ENCODE measurements around the gene RBM4B.

RBM4B gene

GRCh38 chr11:66693356-66694055, 15.8 kb upstream of the RBM4B start:
- Histone ChIP-seq H3K4me2 (ENCODE audit: low read length) (no peak overlapping the region), H3K36me3 (ENCODE audit: control insufficient read depth, insufficient read depth, low read length) (no peaks in the 10 kb centered on the region), H3K9ac (no peak overlapping the region), H2AFZ (no peak overlapping the region), H3K27me3 (ENCODE audit: control insufficient read depth, insufficient read depth, low read length) (no peaks in the 10 kb centered on the region), H3K27ac (no peak overlapping the region), H3K79me2 (no peaks in the 10 kb centered on the region), H3K9me3 (ENCODE audit: control insufficient read depth, low read length) (no peaks in the 10 kb centered on the region), H3K4me1 (no peaks in the 10 kb centered on the region), H3K4me3 (ENCODE audit: low read depth, low read length) (no peak overlapping the region)
- no peak for TF ChIP-seq CTCF (IDR thresholded peaks at IDR 0.05)

GRCh38 chr11:66692871-66693331, 15.2 kb upstream of the RBM4B start:
- Histone ChIP-seq H3K27ac (no peak overlapping the region), H3K4me3 (ENCODE audit: low read depth, low read length) (no peak overlapping the region), H3K27me3 (ENCODE audit: control insufficient read depth, insufficient read depth, low read length) (no peaks in the 10 kb centered on the region), H3K79me2 (no peaks in the 10 kb centered on the region), H3K4me1 (no peaks in the 10 kb centered on the region), H3K36me3 (ENCODE audit: control insufficient read depth, insufficient read depth, low read length) (no peaks in the 10 kb centered on the region), H2AFZ (no peak overlapping the region), H3K9me3 (ENCODE audit: control insufficient read depth, low read length) (no peaks in the 10 kb centered on the region), H3K4me2 (ENCODE audit: low read length) (no peak overlapping the region), H3K9ac (no peak overlapping the region)
- TF ChIP-seq CTCF (IDR thresholded peaks at IDR 0.05), result no peak

- Histone ChIP-seq H3K9ac (no peak overlapping the region), H3K36me3 (ENCODE audit: control insufficient read depth, insufficient read depth, low read length) (no peaks in the 10 kb centered on the region), H3K79me2 (no peaks in the 10 kb centered on the region), H3K27me3 (ENCODE audit: control insufficient read depth, insufficient read depth, low read length) (no peaks in the 10 kb centered on the region), H3K9me3 (ENCODE audit: control insufficient read depth, low read length) (no peaks in the 10 kb centered on the region), H3K27ac (no peak overlapping the region), H3K4me2 (ENCODE audit: low read length) (no peak overlapping the region), H3K4me1 (no peaks in the 10 kb centered on the region), H2AFZ (no peak overlapping the region), H3K4me3 (ENCODE audit: low read depth, low read length) (no peak overlapping the region)
- TF ChIP-seq CTCF (IDR thresholded peaks at IDR 0.05), result no peak
Observed at GRCh38 chr11:66692446-66692845, 14.8 kb upstream of the RBM4B start.

GRCh38 chr11:66691311-66691980, 13.8 kb upstream of the RBM4B start:
- H3K27ac ChIP-seq, result no peak overlapping the region
- no peak overlapping the region for H3K4me2 ChIP-seq (ENCODE audit: low read length)
- no peak overlapping the region for H3K4me3 ChIP-seq (ENCODE audit: low read depth, low read length)
- no peaks in the 10 kb centered on the region for H3K36me3 ChIP-seq (ENCODE audit: control insufficient read depth, insufficient read depth, low read length)
- H3K4me1 ChIP-seq, result no peaks in the 10 kb centered on the region
- no peak for TF ChIP-seq CTCF (IDR thresholded peaks at IDR 0.05)
- H3K79me2 ChIP-seq, result no peaks in the 10 kb centered on the region
- H3K9me3 ChIP-seq (ENCODE audit: control insufficient read depth, low read length), result no peaks in the 10 kb centered on the region
- no peaks in the 10 kb centered on the region for H3K27me3 ChIP-seq (ENCODE audit: control insufficient read depth, insufficient read depth, low read length)
- no peak overlapping the region for H3K9ac ChIP-seq
- no peak overlapping the region for H2AFZ ChIP-seq
